ENCODE data around the gene DNAH10. TPM values are rescaled to one million over a fixed set of nuclear protein-coding genes. Genes with fewer than 3 reads are reported as not detected.

Gene DNAH10
- under 1 TPM in 5 of 6 donors, not detected in 1; 0.03 to 0.33 (median 0.17) TPM for polyA plus RNA-seq (ENCODE audit: low read depth in 6 of 6)

DNA sequence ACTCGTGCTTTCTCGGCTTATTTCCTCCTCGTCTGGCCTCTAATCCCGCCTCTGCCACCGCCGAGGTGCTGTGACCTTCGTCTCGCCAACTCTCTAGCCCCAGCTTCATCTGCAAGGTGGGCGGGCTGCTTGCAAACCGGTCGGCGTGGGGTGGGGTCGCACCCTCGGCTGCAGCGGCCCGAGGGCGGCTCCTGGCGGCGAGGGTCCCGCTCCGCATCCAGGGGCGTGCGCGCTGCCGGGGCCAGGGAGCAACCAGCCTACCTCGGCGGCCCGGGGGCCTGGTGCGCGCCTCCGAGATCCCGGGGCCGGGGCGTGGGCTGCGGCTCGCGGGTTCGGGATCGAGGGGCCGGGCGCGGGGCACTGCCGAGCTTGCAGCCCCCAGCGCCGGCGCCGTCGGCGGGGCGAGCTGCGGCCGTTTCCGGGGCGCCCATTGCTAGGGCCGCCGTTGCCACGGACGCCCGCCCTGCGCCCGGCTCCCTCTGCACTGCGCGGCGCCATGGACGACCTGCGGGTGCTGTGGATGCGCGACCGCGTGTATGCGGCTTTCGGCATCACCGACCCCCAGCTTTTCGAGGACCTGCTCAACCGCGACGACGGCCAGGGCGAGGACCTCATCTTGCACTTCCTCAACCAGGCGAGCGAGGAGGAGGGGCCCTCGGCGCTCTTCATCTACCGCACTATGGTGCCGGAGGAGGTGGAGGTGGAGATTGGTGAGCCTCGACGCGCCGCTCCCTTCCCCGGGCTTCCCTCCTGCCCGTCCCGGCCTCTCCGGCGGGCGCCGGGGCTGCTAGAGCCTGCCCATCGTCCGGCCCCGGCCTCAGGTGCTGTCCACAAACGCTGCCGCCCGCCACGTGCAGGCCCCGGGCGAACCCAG is at the start of gene DNAH10:
Gene DNAH10 (plus strand): TSS at position 461 of the 874 bp plus-strand sequence. CDS start 36 bp downstream, at position 497.
- peak within 1 kb of the TSS; percentile 73 to 94 (median 90) for H3K4me3 Mint-ChIP-seq
- DNase-seq (peak; percentile 58), ATAC-seq (ENCODE audit: low read depth in 2 of 2) (peak; percentile 83 to 85)
- H3K4me1 Mint-ChIP-seq: peaks cover 0 to 9% (median 0%) of the 10 kb centered on the region in 3 donors
- no peaks in the 10 kb centered on the region for H3K27me3 Mint-ChIP-seq
- peak within 1 kb of the TSS in 4 of 6 donors; percentile 19 to 78 (median 70) for H3K27ac Mint-ChIP-seq
- H3K9me3 Mint-ChIP-seq: no peaks in the 10 kb centered on the region
- peaks cover 0 to 11% of the 10 kb centered on the region in 2 donors for H3K36me3 Mint-ChIP-seq

DNA sequence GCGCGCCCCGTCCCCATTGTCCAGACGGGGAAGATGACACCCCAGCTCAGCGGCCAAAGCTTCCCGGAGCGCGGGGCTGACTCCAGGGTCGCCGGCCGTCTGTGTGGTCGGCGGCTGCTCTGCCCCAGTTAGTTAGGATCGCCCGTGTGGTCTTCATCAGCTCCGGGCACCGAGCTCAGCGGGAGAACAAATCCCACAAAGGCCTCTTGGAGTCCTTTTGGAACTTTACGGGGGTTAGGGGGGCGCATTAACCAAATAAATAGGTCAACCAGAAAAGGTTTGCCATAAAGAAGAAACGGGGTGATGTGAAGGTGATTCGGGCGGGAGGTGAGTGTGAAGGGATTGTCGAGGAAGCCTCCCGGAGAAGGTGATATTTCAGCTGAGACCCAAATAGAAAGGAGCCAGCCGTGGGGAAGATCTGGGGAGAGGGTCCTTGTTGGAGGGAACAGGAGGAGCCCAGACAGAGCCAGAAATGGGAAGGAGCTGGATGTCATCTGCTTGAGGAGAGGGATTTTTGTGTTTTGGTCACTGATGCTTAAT is 49.3 kb upstream of the DNAH10 start:
- no peaks in the 10 kb centered on the region for H3K36me3 Mint-ChIP-seq
- H3K27ac Mint-ChIP-seq: peak overlapping the region; percentile 79 to 93 (median 92)
- no peak for DNase-seq
- H3K9me3 Mint-ChIP-seq: no peaks in the 10 kb centered on the region
- H3K4me3 Mint-ChIP-seq: peak overlapping the region; percentile 86 to 97 (median 94)
- ATAC-seq (ENCODE audit: low read depth in 2 of 2): no peak
- peaks cover 23 to 41% (median 40%) of the 10 kb centered on the region in 3 donors for H3K4me1 Mint-ChIP-seq
- no peaks in the 10 kb centered on the region for H3K27me3 Mint-ChIP-seq

GRCh38 chr12:123713398-123713797 is 48.7 kb upstream of the DNAH10 start:
- Mint-ChIP-seq H3K27me3 (no peaks in the 10 kb centered on the region), H3K4me3 (peak overlapping the region; percentile 86 to 97 (median 94)), H3K9me3 (no peaks in the 10 kb centered on the region), H3K36me3 (no peaks in the 10 kb centered on the region), H3K4me1 (peaks cover 23 to 41% (median 40%) of the 10 kb centered on the region in 3 donors), H3K27ac (peak overlapping the region in 5 of 6 donors; percentile 16 to 93 (median 79))
- ATAC-seq (ENCODE audit: low read depth in 2 of 2): no peak
- DNase-seq: no peak

- DNase-seq (no peak), ATAC-seq (ENCODE audit: low read depth in 2 of 2) (no peak)
- H3K27ac Mint-ChIP-seq: peak overlapping the region; percentile 36 to 90 (median 71)
- H3K36me3 Mint-ChIP-seq: no peaks in the 10 kb centered on the region
- H3K4me1 Mint-ChIP-seq: peaks cover 23 to 41% (median 40%) of the 10 kb centered on the region in 3 donors
- no peaks in the 10 kb centered on the region for H3K9me3 Mint-ChIP-seq
- peak overlapping the region; percentile 86 to 97 (median 94) for H3K4me3 Mint-ChIP-seq
- H3K27me3 Mint-ChIP-seq: no peaks in the 10 kb centered on the region
Measured at GRCh38 chr12:123713823-123714585, 48.1 kb upstream of the DNAH10 start.

DNA sequence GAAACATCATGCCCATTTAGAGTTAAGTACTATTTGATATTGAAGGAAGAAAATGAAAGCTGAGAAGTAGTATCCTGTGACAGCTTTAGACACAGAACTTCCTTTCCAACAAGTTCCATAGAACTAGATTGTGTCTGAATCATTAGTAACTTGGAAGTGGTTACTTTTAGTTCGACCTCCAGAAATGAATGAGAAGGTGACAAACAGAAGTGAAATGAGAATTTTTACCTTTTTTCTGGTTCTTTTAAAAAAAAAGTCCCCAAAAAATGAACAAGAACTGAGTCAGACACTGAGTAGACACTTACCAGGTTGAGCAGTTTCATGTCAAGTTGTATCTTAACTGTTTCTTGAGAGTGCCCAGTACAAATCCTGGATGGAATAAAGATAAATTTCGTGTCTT is 46.9 kb upstream of the DNAH10 start:
- Mint-ChIP-seq H3K27ac (peak overlapping the region in 2 of 6 donors; percentile 19 to 58), H3K36me3 (no peaks in the 10 kb centered on the region), H3K9me3 (no peaks in the 10 kb centered on the region), H3K27me3 (no peaks in the 10 kb centered on the region), H3K4me3 (peak overlapping the region in 1 of 8 donors; percentile 93), H3K4me1 (peaks cover 23 to 41% (median 40%) of the 10 kb centered on the region in 3 donors)
- ATAC-seq (ENCODE audit: low read depth in 2 of 2): no peak
- no peak for DNase-seq

DNA sequence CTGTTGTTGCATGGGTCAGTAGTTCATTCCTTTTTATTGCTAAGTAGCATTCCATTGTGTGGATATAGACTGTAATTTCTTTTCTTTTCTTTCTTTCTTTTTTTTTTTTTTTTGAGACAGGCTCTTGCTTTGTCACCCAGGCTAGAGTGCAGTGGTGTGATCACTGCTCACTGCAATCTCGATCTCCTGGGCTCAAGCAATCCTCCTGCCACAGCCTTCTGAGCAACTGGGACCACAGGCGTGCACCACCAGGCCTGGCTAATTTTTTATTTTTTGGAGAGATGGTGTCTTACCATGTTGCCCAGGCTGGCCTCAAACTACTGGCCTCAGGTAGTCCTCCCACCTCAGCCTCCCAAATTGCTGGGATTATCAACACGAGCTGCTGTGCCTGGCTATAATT is 44.8 kb upstream of the DNAH10 start:
- peak overlapping the region in 1 of 6 donors; percentile 32 for H3K27ac Mint-ChIP-seq
- H3K36me3 Mint-ChIP-seq: no peaks in the 10 kb centered on the region
- DNase-seq: no peak
- no peaks in the 10 kb centered on the region for H3K27me3 Mint-ChIP-seq
- H3K4me1 Mint-ChIP-seq: peaks cover 18 to 30% (median 29%) of the 10 kb centered on the region in 3 donors
- H3K9me3 Mint-ChIP-seq: no peaks in the 10 kb centered on the region
- ATAC-seq (ENCODE audit: low read depth in 2 of 2): no peak
- H3K4me3 Mint-ChIP-seq: no peak overlapping the region

GRCh38 chr12:123720141-123720814 is 41.8 kb upstream of the DNAH10 start:
- DNase-seq: no peak
- peak overlapping the region in 1 of 6 donors; percentile 51 for H3K27ac Mint-ChIP-seq
- H3K4me1 Mint-ChIP-seq: peaks cover 4 to 22% (median 6%) of the 10 kb centered on the region in 3 donors
- no peak overlapping the region for H3K4me3 Mint-ChIP-seq
- H3K27me3 Mint-ChIP-seq: no peaks in the 10 kb centered on the region
- no peaks in the 10 kb centered on the region for H3K36me3 Mint-ChIP-seq
- no peaks in the 10 kb centered on the region for H3K9me3 Mint-ChIP-seq
- ATAC-seq (ENCODE audit: low read depth in 2 of 2): no peak

- Mint-ChIP-seq H3K4me3 (peak overlapping the region in 1 of 8 donors; percentile 25), H3K4me1 (peaks cover 4 to 18% (median 6%) of the 10 kb centered on the region in 3 donors), H3K27ac (no peak overlapping the region), H3K9me3 (no peaks in the 10 kb centered on the region), H3K36me3 (peaks cover 2 to 4% of the 10 kb centered on the region in 2 donors), H3K27me3 (no peaks in the 10 kb centered on the region)
- DNase-seq (no peak), ATAC-seq (ENCODE audit: low read depth in 2 of 2) (no peak)
Measured at GRCh38 chr12:123721245-123721644, 40.9 kb upstream of the DNAH10 start.

DNA sequence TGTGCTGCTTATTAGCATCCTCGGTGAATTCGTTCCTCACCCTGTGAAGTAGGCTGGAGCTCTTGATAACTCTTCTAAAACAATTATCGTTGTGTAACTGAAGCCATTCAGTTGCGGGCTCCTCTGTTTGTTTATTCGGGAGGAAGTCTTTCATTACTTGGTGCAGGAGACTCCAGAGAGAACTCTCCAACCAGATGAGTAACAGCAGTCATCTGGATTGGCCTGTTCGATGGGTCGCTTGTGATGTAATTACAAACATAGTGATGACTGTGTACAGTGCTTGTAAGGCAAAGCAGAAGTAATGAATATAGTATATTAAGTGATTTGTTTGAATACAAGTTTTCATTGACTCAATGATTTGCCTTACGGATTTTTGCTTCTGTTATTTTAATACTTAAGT is 39.1 kb upstream of the DNAH10 start:
- no peak overlapping the region for H3K27ac Mint-ChIP-seq

DNA sequence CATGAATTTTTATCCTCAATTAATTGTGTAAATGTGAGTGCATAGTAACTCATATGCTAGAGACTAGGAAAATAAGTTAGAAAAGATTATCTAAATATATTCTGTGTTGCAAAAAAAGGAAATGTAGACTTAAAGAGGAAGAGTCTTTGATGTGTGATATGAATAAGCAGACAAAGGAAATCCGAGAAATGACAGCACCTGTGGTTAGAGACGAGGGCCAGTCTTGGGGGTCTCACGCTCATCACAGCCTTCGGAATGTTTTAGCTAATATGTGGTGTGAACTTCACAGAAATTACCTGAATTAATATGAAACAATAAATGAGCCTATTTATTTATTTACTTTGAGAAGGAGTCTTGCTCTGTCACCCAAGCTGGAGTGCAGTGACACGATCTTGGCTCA is 38.3 kb upstream of the DNAH10 start:
- Mint-ChIP-seq H3K4me1 (peaks cover 0 to 19% (median 4%) of the 10 kb centered on the region in 3 donors), H3K9me3 (no peaks in the 10 kb centered on the region), H3K27me3 (no peaks in the 10 kb centered on the region), H3K36me3 (peaks cover 8 to 15% of the 10 kb centered on the region in 2 donors), H3K4me3 (peak overlapping the region in 7 of 8 donors; percentile 15 to 72 (median 48)), H3K27ac (peak overlapping the region in 5 of 6 donors; percentile 18 to 80 (median 58))
- DNase-seq (no peak), ATAC-seq (ENCODE audit: low read depth in 2 of 2) (peak; percentile 47 to 54)

More for the DNA sequence above, 39.1 kb upstream of the DNAH10 start:
- ATAC-seq (ENCODE audit: low read depth in 2 of 2) (no peak), DNase-seq (no peak)
- H3K9me3 Mint-ChIP-seq: no peaks in the 10 kb centered on the region
- H3K36me3 Mint-ChIP-seq: peaks cover 8 to 10% of the 10 kb centered on the region in 2 donors
- peaks cover 0 to 19% (median 4%) of the 10 kb centered on the region in 3 donors for H3K4me1 Mint-ChIP-seq
- H3K4me3 Mint-ChIP-seq: peak overlapping the region in 1 of 8 donors; percentile 66
- no peaks in the 10 kb centered on the region for H3K27me3 Mint-ChIP-seq

GRCh38 chr12:123726244-123726643 is 35.9 kb upstream of the DNAH10 start:
- H3K27ac Mint-ChIP-seq: peak overlapping the region in 2 of 6 donors; percentile 7 to 65
- H3K4me3 Mint-ChIP-seq: no peak overlapping the region
- H3K36me3 Mint-ChIP-seq: peaks cover 10 to 20% of the 10 kb centered on the region in 2 donors
- H3K4me1 Mint-ChIP-seq: peaks cover 0 to 19% (median 5%) of the 10 kb centered on the region in 3 donors
- DNase-seq: no peak
- no peak for ATAC-seq (ENCODE audit: low read depth in 2 of 2)
- H3K27me3 Mint-ChIP-seq: no peaks in the 10 kb centered on the region
- no peaks in the 10 kb centered on the region for H3K9me3 Mint-ChIP-seq

DNA sequence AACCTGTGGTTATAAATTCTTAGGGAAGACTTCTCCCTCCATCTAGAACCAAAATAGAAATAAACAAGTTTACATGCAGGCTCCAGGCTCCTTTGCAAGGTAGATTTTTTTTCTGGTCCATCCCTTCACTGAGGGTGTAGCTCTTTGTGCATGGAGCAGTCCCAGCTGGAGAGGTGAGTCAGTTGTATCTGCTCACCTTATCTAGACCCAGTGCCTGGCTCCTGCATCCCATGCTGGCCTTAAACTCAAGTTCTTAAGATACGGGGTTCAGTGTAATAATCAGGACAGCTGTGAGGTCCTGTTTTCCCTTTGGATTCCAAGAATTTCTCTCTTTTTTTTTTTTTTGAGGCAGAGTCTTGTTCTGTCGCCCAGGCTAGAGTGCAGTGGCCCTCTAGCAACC is 35.1 kb upstream of the DNAH10 start:
- DNase-seq (no peak), ATAC-seq (ENCODE audit: low read depth in 2 of 2) (no peak)
- no peak overlapping the region for H3K27ac Mint-ChIP-seq
- H3K4me1 Mint-ChIP-seq: peaks cover 0 to 19% (median 12%) of the 10 kb centered on the region in 3 donors
- no peaks in the 10 kb centered on the region for H3K27me3 Mint-ChIP-seq
- H3K4me3 Mint-ChIP-seq: no peak overlapping the region
- peaks cover 17 to 20% of the 10 kb centered on the region in 2 donors for H3K36me3 Mint-ChIP-seq
- H3K9me3 Mint-ChIP-seq: no peaks in the 10 kb centered on the region
